T-helper 1 cell (primary cell): ENCODE data around the gene OR4A16.

Source experiments
- DNase-seq, 5 donors: peaks; one replicate each; pipeline ENCODE4 v3.0.0-alpha.2; 2012 to 2020
- total RNA-seq, 4 donors: gene quantifications; one replicate each; lab custom pipeline; 2026; lab: John Stamatoyannopoulos, UW

The OR4A16 gene
- total RNA-seq, result 0 reads per million in 4 donors

DNA sequence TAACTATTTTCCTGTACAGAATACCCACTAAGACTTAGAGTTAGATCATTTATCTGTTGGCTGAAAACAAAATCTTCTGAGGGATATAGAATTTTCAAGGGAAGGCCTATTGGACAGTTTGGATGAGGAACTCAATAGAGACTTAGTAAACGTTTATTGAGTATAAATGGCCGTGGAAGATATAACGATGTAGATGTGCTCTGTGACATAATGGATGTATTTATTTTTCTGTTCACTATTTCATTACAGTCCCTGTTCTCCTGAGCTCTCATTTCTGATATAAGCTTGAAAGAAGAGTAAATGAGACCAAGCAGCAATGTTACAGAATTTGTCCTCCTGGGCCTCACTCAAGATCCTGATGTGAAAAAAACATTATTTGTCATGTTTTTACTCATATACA, at the start of gene OR4A16:
OR4A16 (plus strand) TSS at position 301 of the 400 bp plus-strand sequence; CDS start at position 301, 0 bp downstream.
- no peak for DNase-seq

DNA sequence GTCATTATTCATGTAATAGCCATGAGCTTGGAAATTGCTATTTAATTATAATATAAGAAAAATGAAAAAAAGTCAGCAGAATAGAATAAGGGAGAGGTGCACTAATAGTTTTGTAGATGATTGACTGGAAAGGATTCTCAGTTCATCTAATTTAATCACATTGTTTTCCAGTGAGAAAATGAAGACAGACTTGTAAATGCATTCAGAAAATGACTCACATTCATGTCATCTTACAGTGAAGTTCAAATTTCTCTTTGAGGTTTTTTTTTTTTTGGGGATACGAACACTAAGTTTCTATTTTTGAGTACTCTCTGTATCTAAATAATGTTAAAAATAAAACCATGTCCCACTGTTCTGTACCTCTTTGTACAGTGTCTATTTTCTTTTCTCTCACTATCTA, 18.5 kb upstream of the OR4A16 start:
- DNase-seq, result no peak

DNA sequence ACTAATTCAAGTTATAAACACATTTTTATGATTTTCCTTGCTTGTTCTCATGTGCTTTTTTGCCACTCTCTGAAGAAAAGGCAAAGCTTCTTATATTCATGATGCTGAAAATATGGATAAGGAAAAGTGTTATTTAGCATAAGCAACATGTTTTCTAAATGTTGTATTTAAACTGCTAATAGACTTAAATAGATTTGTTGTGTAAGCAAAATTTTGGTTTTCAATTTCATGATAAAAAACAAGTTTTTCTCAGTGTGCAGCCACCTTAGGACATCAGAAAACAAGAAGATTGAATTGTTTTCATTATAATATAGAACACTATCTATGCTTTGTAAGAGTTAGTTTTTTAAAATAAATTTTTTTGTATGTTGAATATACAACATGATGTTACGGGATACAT, 2.3 kb downstream of the OR4A16 start:
- no peak for DNase-seq

DNA sequence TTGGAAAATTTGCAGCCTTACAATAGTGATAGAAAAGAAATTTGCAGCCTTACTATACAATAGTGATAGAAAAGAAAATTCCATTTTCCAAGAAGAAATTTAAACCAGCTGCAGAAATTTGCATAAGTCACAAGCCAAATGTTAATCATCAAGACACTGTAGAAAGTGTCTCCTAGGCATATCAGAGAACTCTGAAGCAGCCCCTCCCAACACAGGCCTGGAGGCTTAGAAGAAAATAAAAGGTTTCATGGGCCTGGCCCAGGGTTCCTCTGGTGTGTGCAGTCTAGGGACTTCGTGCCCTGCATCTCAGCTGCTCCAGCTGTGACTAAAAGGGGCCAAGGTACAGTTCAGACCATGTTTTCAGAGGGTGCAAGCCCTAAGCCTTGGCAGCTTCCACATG, 6.0 kb downstream of the OR4A16 start:
- DNase-seq, result no peak

- DNase-seq, result no peak
Observed at GRCh38 chr11:55357560-55358184, 14.7 kb downstream of the OR4A16 start.

DNA sequence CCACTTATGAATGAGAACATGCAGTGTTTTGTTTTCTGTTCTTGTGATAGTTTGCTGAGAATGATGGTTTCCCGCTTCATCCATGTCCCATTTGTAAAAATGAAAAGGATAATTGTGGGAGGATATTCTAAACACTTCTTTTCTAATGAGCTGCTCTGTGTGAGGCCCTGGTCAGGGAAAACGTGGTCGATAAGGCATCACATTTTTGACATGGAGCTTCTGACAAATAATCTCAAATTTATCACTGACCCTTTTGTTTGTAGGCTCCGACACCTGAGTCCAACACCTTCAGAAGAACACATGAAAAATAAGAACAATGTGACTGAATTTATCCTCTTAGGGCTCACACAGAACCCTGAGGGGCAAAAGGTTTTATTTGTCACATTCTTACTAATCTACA, 24.7 kb downstream of the OR4A16 start, which contains the start of gene OR4A15:
OR4A15 (plus strand) TSS at position 301 of the 400 bp plus-strand sequence; CDS start at position 301, 0 bp downstream.
- no peak for DNase-seq
